Measurements from ENCODE around the gene COMMD1.

- TF ChIP-seq CTCF (IDR thresholded peaks at IDR 0.05; ENCODE audit: borderline replicate concordance, extremely low read depth, low read length, poor library complexity, severe bottlenecking): no peak
- TF ChIP-seq EZH2 (IDR thresholded peaks at IDR 0.05; ENCODE audit: borderline replicate concordance, low read depth, low read length, severe bottlenecking): no peak
These were observed 111.5 kb downstream of the COMMD1 start for GRCh38 chr2:62016957-62017356.
